GM21825 (cell line): ENCODE results near the gene MCF2L2.
"Not testable (repeated sequence)": the region's sequence is repeated elsewhere in the genome, so short reads cannot be mapped to it uniquely, and the experiment has no call there.

Experiments used
- ATAC-seq: cut with Tn5 transposase; IDR thresholded peaks from one replicate; pipeline ENCODE4 v1.9.1; 2021; ENCODE audit warnings: mild to moderate bottlenecking, moderate library complexity; ENCODE audit not compliant: unreplicated experiment

Gene MCF2L2

GRCh38 chr3:183443395-183444385, 15.3 kb upstream of the MCF2L2 start:
- no peak for ATAC-seq

- ATAC-seq, result no peak
Observed at GRCh38 chr3:183442994-183443393, 14.6 kb upstream of the MCF2L2 start.

GRCh38 chr3:183440521-183440920, 12.1 kb upstream of the MCF2L2 start:
- ATAC-seq, result not testable (repeated sequence)

- ATAC-seq, result no peak
Observed at GRCh38 chr3:183439515-183439914, 11.1 kb upstream of the MCF2L2 start.

GRCh38 chr3:183438735-183439134, 10.3 kb upstream of the MCF2L2 start:
- ATAC-seq, result no peak

- ATAC-seq, result no peak
Observed at GRCh38 chr3:183437666-183438564, 9.5 kb upstream of the MCF2L2 start.

- ATAC-seq, result no peak
Observed at GRCh38 chr3:183437061-183437460, 8.6 kb upstream of the MCF2L2 start.

GRCh38 chr3:183435661-183436060, 7.2 kb upstream of the MCF2L2 start:
- ATAC-seq, result peak; percentile 81

GRCh38 chr3:183434992-183435391, 6.6 kb upstream of the MCF2L2 start:
- no peak for ATAC-seq

GRCh38 chr3:183434503-183434902, 6.1 kb upstream of the MCF2L2 start:
- ATAC-seq, result no peak

- ATAC-seq, result no peak
Observed at GRCh38 chr3:183430325-183430957, 2.0 kb upstream of the MCF2L2 start.

- ATAC-seq, result peak; percentile 32
Observed at GRCh38 chr3:183427876-183428446, 458 bp downstream of the MCF2L2 start.

- ATAC-seq, result no peak
Observed at GRCh38 chr3:183427196-183427875, 1.1 kb downstream of the MCF2L2 start.

GRCh38 chr3:183418807-183419206, 9.6 kb downstream of the MCF2L2 start:
- ATAC-seq, result not testable (repeated sequence)

GRCh38 chr3:183411216-183411922, 17.1 kb downstream of the MCF2L2 start:
- ATAC-seq, result no peak

GRCh38 chr3:183410759-183411158, 17.7 kb downstream of the MCF2L2 start:
- ATAC-seq, result no peak

- ATAC-seq, result no peak
Observed at GRCh38 chr3:183410280-183410679, 18.1 kb downstream of the MCF2L2 start.

- ATAC-seq, result no peak
Observed at GRCh38 chr3:183409219-183409618, 19.2 kb downstream of the MCF2L2 start.

- no peak for ATAC-seq
Observed at GRCh38 chr3:183401678-183402077, 26.7 kb downstream of the MCF2L2 start.
